GM12873 (cell line): ENCODE data around the gene WDR70.

Source experiments
- TF ChIP-seq, protein P1 (sequence below): IDR thresholded peaks from 2 replicates; pipeline ENCODE4 v1.5.1; 2012; ENCODE audit warnings: low read depth, mild to moderate bottlenecking, moderate library complexity, low read length, control low read depth; ENCODE audit not compliant: insufficient read depth; ENCODE audit errors: missing control alignments

The WDR70 gene

DNA sequence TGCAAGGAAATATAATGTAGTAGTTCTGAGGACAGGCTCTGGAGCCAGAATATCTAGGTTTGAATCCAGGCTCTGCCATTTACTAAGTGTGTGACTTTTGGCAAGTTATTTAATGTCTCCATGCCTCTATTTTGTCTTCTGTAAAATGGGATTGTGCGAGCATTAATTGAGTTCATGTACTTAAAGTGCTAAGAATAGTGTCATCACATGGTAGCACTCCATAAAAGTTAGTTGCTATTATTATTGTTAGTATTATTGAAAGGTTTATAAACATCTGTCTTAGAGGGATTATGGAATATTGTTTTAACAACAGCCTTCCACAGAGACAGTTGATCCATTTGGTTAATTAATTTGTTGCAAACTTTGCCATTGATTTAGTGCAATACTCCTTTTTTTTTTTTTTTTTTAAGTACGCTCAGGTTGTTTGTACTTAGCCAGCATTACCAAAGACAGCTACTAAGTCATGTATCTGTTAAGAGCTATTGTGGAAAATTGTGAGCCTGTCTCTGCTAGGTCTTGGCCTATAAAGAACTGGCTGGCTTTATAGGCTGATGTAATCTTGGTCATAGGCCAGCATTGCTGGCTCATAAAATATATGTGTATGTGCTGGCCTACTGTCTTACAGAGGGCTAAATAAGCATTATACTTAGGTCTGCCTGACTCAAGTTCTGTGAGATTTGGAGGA, 174.7 kb downstream of the WDR70 start:
- TF ChIP-seq, protein P1, sequence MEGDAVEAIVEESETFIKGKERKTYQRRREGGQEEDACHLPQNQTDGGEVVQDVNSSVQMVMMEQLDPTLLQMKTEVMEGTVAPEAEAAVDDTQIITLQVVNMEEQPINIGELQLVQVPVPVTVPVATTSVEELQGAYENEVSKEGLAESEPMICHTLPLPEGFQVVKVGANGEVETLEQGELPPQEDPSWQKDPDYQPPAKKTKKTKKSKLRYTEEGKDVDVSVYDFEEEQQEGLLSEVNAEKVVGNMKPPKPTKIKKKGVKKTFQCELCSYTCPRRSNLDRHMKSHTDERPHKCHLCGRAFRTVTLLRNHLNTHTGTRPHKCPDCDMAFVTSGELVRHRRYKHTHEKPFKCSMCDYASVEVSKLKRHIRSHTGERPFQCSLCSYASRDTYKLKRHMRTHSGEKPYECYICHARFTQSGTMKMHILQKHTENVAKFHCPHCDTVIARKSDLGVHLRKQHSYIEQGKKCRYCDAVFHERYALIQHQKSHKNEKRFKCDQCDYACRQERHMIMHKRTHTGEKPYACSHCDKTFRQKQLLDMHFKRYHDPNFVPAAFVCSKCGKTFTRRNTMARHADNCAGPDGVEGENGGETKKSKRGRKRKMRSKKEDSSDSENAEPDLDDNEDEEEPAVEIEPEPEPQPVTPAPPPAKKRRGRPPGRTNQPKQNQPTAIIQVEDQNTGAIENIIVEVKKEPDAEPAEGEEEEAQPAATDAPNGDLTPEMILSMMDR = no peak

DNA sequence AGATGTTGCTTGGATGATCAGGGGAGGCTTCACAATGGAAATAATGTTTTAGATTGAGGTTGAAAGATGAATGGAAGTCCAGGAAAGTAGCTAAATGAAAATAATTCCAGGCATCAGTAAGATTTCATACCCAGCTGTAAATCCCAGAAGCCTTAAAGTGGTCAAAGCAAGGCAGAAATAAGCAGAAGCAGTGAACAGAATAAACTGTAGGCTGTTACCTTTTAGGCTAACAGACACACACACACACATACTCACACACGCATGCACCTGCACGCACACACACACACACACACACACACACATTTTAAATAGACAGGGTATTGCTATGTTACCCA, 175.3 kb downstream of the WDR70 start:
- TF ChIP-seq, protein P1 = no peak

DNA sequence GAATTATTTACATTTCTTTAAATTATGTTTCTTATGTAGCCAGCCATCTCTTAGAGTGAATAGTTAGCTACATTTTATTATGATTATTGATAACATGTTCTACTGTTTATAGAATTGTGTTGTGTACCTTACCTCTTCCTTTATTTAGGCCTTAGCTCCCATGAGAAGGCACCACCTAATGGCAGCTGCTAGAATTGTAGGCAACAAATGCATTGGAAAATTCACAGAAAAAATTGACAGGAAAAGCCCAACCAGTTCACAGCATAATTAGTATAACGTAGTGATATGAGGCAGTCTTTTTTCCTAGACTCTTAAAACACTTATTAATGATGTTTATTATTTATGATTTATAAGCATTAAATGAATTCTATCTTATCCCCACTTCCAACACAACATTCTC, 175.8 kb downstream of the WDR70 start:
- TF ChIP-seq, protein P1 = peak; percentile 53

DNA sequence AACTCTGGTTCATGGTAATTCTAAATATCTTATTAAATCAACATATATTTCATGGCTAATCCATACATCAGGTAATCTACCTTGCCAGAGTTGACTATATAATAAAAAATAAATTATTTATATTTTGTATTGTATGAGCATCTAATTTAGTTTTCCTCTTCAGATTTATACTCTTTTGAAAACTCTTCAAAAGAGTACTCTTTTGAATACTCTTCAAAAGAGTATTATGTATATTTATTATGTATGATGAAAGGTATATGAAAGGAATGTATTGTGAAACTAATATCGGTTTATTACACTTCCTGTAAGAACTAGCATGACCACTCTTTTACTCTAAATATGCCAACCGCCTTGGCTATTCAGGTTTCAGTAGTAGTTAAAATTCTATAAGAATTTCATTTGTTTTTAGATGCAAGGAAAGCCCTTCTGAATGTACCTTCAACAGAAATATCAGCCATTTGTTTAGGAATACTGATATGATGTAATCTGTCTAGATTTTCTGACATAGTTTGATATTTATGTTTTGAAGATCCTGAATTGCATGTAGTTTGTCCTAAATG, 178.7 kb downstream of the WDR70 start:
- TF ChIP-seq, protein P1 = no peak

DNA sequence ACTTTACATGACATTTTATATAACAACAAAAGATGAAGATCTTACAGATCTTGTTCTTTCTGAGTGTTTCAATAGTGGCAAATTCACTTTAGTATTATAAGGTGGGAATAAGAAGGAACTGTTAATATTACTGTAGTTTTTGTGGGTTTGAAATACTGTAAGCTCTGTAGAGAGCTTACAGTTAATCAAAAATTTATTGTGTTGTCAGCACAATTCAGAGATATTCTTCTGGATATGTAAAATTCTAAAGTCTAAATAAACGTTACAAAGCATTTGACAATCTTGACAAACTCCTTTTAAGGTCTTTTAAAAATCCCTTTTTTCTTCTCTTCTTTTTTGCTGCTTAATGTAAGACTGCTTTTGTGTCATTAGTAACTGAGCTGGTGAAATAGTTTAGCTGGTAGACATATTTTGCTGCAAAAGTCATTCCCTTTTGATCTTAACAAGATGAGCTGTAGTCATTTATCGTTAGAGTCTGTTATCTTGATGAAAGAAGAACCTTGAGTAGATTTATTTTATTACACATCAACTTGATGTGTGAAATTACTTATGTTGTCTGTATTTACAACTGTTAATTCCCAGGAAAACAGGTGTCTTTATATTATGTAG, 186.0 kb downstream of the WDR70 start:
- TF ChIP-seq, protein P1 = no peak

DNA sequence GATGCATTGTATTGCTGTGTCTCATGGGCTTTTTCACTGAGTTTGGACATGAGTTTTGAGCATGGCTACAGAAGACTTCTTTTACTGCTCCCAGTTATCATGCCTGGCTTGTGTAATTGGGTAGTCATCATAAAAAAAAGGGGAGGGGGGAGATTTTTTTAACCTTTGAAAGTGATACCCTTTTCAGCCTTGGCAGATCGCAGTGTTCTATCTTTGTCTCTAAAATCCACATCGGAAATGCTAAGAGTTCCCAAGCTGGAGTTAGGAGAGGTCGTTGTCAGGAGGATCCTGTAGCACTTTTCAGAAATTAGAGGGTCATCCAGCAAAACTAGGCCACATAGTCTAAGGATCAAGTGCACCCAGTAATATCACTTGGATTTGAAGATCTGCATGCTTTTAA, 188.4 kb downstream of the WDR70 start:
- TF ChIP-seq, protein P1 = no peak

DNA sequence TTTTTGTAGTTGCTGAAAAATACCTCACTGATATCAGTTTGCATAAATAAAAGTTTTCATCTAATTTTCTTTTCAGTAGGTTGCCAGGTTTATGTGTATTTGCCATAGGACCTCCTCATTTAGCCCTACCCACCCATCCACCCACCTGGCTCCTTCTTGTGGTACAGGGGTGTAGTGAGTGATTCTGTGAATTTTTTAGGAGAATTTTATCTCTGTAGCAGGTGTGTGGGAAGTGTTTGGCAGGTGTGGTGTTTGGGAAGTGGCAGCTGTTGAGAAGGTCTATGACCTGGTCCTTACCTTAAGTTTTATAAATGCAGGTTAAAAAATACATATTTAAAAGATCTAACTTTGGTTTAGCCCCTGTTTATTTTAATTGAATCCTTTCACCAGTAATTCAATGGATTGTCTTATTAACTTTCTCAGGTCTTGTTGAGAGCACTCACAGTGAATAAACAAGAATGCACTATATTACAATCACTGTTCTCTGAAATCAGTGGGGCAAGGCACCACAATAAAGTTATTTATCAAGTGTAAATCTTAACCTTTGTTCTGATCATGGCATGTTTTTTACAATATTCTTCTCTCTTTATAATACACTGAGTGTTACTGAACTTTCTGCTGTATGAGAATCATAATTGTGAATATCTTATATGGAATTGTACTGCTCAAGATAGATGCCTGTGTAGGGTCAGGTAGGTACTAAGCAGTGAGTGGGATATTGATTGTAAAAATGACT, 189.1 kb downstream of the WDR70 start:
- TF ChIP-seq, protein P1 = no peak
